ENCODE data around the gene HIF3A. TPM values are rescaled to one million over a fixed set of nuclear protein-coding genes. Genes with fewer than 3 reads are reported as not detected.

Gene HIF3A
- total RNA-seq, 4 donors from 2014 or later: 5.9 to 29.2 (median 13.9) TPM

- no peaks in the 10 kb centered on the region for H3K27me3 ChIP-seq
- no peak overlapping the region for H3K27ac ChIP-seq
- no peak for DNase-seq
- H3K4me3 ChIP-seq: no peak overlapping the region
- intact Hi-C loops (cut with DNase I; ENCODE audit: low total_unique reads): no loop called here
- H3K36me3 ChIP-seq: peaks cover 0 to 48% of the 10 kb centered on the region in 2 donors
- no peak for ATAC-seq
- TF ChIP-seq CTCF (IDR thresholded peaks at IDR 0.05 in 4 of 5, conservative IDR thresholded peaks at IDR 0.05 in 1 of 5) (no peak), POLR2A (IDR thresholded peaks at IDR 0.05) (no peak)
- no peaks in the 10 kb centered on the region for H3K4me1 ChIP-seq
- no peaks in the 10 kb centered on the region for H3K9me3 ChIP-seq
- in situ Hi-C loops (cut with MboI; ENCODE audit: low sequenced_read_pairs in 4 of 4): loop anchor here in 1 of 4 donors (10.0 kb wide), 1 partner anchor 122 kb away; no protein-coding TSS in a partner anchor
These were observed 95.5 kb downstream of the HIF3A start for GRCh38 chr19:46392252-46392801.

- in situ Hi-C loops (cut with MboI; ENCODE audit: low sequenced_read_pairs in 4 of 4): loop anchor here in 1 of 4 donors (10.0 kb wide), 1 partner anchor 122 kb away; no protein-coding TSS in a partner anchor
- Histone ChIP-seq H3K4me3 (no peak overlapping the region), H3K4me1 (no peaks in the 10 kb centered on the region), H3K27ac (no peak overlapping the region), H3K9me3 (no peaks in the 10 kb centered on the region), H3K27me3 (no peaks in the 10 kb centered on the region), H3K36me3 (peaks cover 0 to 43% of the 10 kb centered on the region in 2 donors)
- TF ChIP-seq CTCF (IDR thresholded peaks at IDR 0.05 in 4 of 5, conservative IDR thresholded peaks at IDR 0.05 in 1 of 5) (no peak), POLR2A (IDR thresholded peaks at IDR 0.05) (no peak)
- DNase-seq: no peak
- intact Hi-C loops (cut with DNase I; ENCODE audit: low total_unique reads): no loop called here
- ATAC-seq: no peak
These were observed 96.0 kb downstream of the HIF3A start for GRCh38 chr19:46392837-46393236.

Other genes with a start within 250 kb of the HIF3A start
- not detected for gene IGFL3, start 172.4 kb upstream of the HIF3A start, total RNA-seq
- not detected for gene IGFL2, start 148.8 kb upstream of the HIF3A start, total RNA-seq
- gene IGFL1, start 67.3 kb upstream of the HIF3A start, total RNA-seq: not detected
- gene PPP5C, start 50.0 kb downstream of the HIF3A start, total RNA-seq: 10 to 100 TPM; 47.4 to 74.9 (median 62.8) TPM
- 1 to 10 TPM in 1 of 4 donors, under 1 TPM in 3; 0.46 to 1.6 (median 0.75) TPM for gene CCDC8, start 116.5 kb downstream of the HIF3A start, total RNA-seq
- not detected for gene PNMA8C, start 131.9 kb downstream of the HIF3A start, total RNA-seq
- under 1 TPM in 3 of 4 donors, not detected in 1; 0.13 to 0.83 (median 0.60) TPM for gene PNMA8A, start 174.5 kb downstream of the HIF3A start, total RNA-seq
- under 1 TPM; 0.07 to 0.18 (median 0.15) TPM for gene PNMA8B, start 198.8 kb downstream of the HIF3A start, total RNA-seq